GM06990 (cell line): ENCODE data around the gene NCCRP1.

Source experiments
- DNase-seq: peaks from one replicate; pipeline ENCODE4 v3.0.0-alpha.2; 2011; ENCODE audit not compliant: insufficient read length; ENCODE audit errors: extremely low read depth
- H3K27me3 ChIP-seq: replicated peaks from 2 replicates; pipeline ENCODE4 v1.6.0; 2011; ENCODE audit warnings: low read length; ENCODE audit not compliant: control insufficient read depth, insufficient read depth
- H3K36me3 ChIP-seq: 2 replicates; pipeline ENCODE4 v1.5.1; 2011; ENCODE audit warnings: low read length; ENCODE audit not compliant: control insufficient read depth, insufficient read depth
- H3K4me3 ChIP-seq: replicated peaks from 2 replicates; pipeline ENCODE4 v1.5.1; 2011; ENCODE audit warnings: low read depth, mild to moderate bottlenecking, control low read depth, low read length
- CTCF ChIP-seq: IDR thresholded peaks from 2 replicates; pipeline ENCODE4 v1.5.1; 2011; ENCODE audit warnings: low read length, control low read depth, mild to moderate bottlenecking, inconsistent platforms; ENCODE audit not compliant: insufficient read depth, poor library complexity, severe bottlenecking

Gene NCCRP1

GRCh38 chr19:39160889-39161672 lies 35.7 kb upstream of the NCCRP1 start:
- Histone ChIP-seq H3K36me3 (no peaks in the 10 kb centered on the region), H3K27me3 (no peaks in the 10 kb centered on the region), H3K4me3 (no peak overlapping the region)
- no peak for TF ChIP-seq CTCF
- DNase-seq: no peak

- Histone ChIP-seq H3K27me3 (no peaks in the 10 kb centered on the region), H3K4me3 (no peak overlapping the region), H3K36me3 (no peaks in the 10 kb centered on the region)
- no peak for TF ChIP-seq CTCF
- DNase-seq: no peak
Measured at GRCh38 chr19:39162441-39163043, 34.2 kb upstream of the NCCRP1 start.

GRCh38 chr19:39163621-39164020 lies 33.1 kb upstream of the NCCRP1 start:
- Histone ChIP-seq H3K36me3 (no peaks in the 10 kb centered on the region), H3K4me3 (no peak overlapping the region), H3K27me3 (no peaks in the 10 kb centered on the region)
- no peak for TF ChIP-seq CTCF
- DNase-seq: no peak

- TF ChIP-seq CTCF: no peak
Measured at GRCh38 chr19:39164289-39164688, 32.5 kb upstream of the NCCRP1 start.

GRCh38 chr19:39165857-39166256 lies 30.9 kb upstream of the NCCRP1 start:
- H3K27me3 ChIP-seq: no peaks in the 10 kb centered on the region
- H3K36me3 ChIP-seq: peaks cover 4% of the 10 kb centered on the region
- DNase-seq: no peak
- no peak overlapping the region for H3K4me3 ChIP-seq
- TF ChIP-seq CTCF: no peak

More at GRCh38 chr19:39164289-39164688, 32.5 kb upstream of the NCCRP1 start:
- no peaks in the 10 kb centered on the region for H3K27me3 ChIP-seq
- DNase-seq: no peak
- H3K36me3 ChIP-seq: no peaks in the 10 kb centered on the region
- H3K4me3 ChIP-seq: no peak overlapping the region
